Naive thymus-derived CD8-positive, alpha-beta T cell (primary cell): ENCODE data around the gene HEPHL1. TPM values are rescaled to one million over a fixed set of nuclear protein-coding genes. Genes with fewer than 3 reads are reported as not detected.
A peak's percentile ranks its signal among the peaks of the same experiment; 100 is the strongest.
"Not testable (repeated sequence)": the region's sequence is repeated elsewhere in the genome, so short reads cannot be mapped to it uniquely, and the experiment has no call there.

ENCODE experiments used
- ATAC-seq, 2 donors: fragments of 150-1000 bp; cut with Tn5 transposase in 1 of 2; sonication (Bioruptor Pico), chemical (Tn5 transposase) in 1 of 2; 1 replicate in 1 of 2; 2 replicates in 1 of 2; pipeline ENCODE4 v1.10.0; 2021; ENCODE audit warnings: mild to moderate bottlenecking in 2 of 2, moderate library complexity in 2 of 2
- POLR2A ChIA-PET: fragments of 350-600 bp; sonication (Branson Sonifier 250); formaldehyde crosslinking; loops from one replicate; lab custom pipeline; 2021; ENCODE audit warnings: antibody characterized with exemption; lab: Charles Lee
- DNase-seq, 10 donors: peaks; one replicate each; pipeline versions ENCODE4 v3.0.0 to v3.0.0-alpha.2; 2020 to 2022
- H3K27ac Mint-ChIP-seq, 10 donors: one replicate each; pipeline ENCODE4 v1.8.0; 2020 to 2022; ENCODE audit warnings: mild to moderate bottlenecking in 10 of 10, mixed read lengths in 10 of 10, moderate library complexity in 4 of 10, inconsistent platforms in 1 of 10
- H3K27me3 Mint-ChIP-seq, 5 donors: one replicate each; pipeline ENCODE4 v1.8.0; 2021 to 2022; ENCODE audit warnings: mixed read lengths in 5 of 5
- H3K36me3 Mint-ChIP-seq, 3 donors: one replicate each; pipeline ENCODE4 v1.8.0; 2020 to 2022; ENCODE audit warnings: mixed read lengths in 3 of 3, mild to moderate bottlenecking in 2 of 3, inconsistent platforms in 1 of 3
- H3K4me1 Mint-ChIP-seq, 4 donors: one replicate each; pipeline ENCODE4 v1.8.0; 2021 to 2022; ENCODE audit warnings: mixed read lengths in 4 of 4
- H3K4me3 Mint-ChIP-seq, 10 donors: one replicate each; pipeline ENCODE4 v1.8.0; 2020 to 2022; ENCODE audit warnings: mild to moderate bottlenecking in 10 of 10, mixed read lengths in 10 of 10, moderate library complexity in 6 of 10, inconsistent platforms in 1 of 10
- H3K9me3 Mint-ChIP-seq, 9 donors: one replicate each; pipeline ENCODE4 v1.8.0; 2020 to 2022; ENCODE audit warnings: mixed read lengths in 9 of 9, mild to moderate bottlenecking in 3 of 9, inconsistent platforms in 1 of 9, moderate library complexity in 1 of 9
- polyA plus RNA-seq, 3 donors: library from polyadenylated mRNA; unstranded; fragments of 300-500 nt; fragmentation: Illumina TruSeq; gene quantifications; one replicate each; pipeline ENCODE4 v1.2.3, GENCODE V29; 2021
- total RNA-seq, 8 experiments: library from RNA in 2 of 8; stranded (reverse) in 2 of 8; gene quantifications; one replicate each; pipeline ENCODE4 v1.2.3 and lab custom pipeline; 2021 to 2026

Gene HEPHL1
- total and polyA plus RNA-seq, 5 experiments from 2014 or later = not detected

DNA sequence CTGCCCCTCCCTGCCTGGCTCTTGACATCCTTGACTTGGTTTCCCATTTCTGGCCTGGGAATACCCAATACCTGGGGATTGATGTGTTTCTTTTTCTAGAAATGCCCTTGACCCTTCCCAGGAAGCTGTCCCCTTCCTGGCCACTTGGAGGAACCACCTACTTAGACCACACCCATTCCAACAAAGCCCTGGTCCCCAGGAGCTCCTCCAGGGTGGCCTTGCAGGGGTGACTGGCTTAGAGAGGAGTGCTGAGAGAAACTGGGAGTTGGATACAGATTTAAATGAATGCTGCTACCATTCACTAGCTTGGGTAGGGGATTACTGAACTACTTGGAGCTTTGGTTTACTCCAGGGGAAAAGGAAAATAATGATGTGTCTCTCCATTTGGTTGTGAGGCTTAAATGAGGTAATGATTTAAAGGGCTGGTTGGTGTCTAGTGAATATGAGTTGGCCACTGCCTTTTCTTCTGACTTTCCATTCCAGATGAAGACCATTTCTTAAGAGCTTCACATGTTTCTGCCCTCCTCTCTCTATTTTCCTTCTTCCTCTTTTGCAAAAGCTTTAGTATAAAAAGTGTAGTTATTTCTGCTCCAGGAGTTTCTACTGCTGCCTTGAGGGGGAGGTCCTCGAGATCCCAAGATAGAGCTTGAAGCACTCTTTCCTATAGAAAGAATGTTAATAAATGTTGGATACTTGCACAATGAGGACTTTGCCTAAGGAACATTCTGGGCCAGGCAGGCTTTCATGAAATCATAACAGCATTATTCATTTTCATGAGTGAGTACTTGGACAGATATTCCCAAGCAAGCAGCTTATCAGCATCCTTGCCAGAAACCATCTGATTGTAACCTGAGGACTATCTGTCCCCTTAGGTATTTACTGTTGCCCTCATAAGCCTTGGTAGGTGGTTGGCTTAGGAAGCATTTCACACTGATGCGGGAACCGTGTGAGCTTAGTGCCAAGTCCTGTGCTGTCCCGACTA is 129.8 kb downstream of the HEPHL1 start:
- H3K27ac Mint-ChIP-seq = peak overlapping the region in 3 of 10 donors; percentile 21 to 48 (median 34)
- H3K4me1 Mint-ChIP-seq = peaks cover 41 to 81% (median 72%) of the 10 kb centered on the region in 4 donors
- DNase-seq (no peak), ATAC-seq (no peak)
- H3K4me3 Mint-ChIP-seq = no peak overlapping the region
- H3K36me3 Mint-ChIP-seq = peaks cover 0 to 23% (median 21%) of the 10 kb centered on the region in 3 donors
- H3K9me3 Mint-ChIP-seq = peaks cover 0 to 2% (median 0%) of the 10 kb centered on the region in 9 donors
- POLR2A ChIA-PET = no interaction called here
- H3K27me3 Mint-ChIP-seq = no peaks in the 10 kb centered on the region

- Mint-ChIP-seq H3K27ac (peak overlapping the region in 7 of 10 donors; percentile 33 to 86 (median 56)), H3K4me1 (peaks cover 34 to 72% (median 62%) of the 10 kb centered on the region in 4 donors), H3K9me3 (peaks cover 0 to 7% (median 0%) of the 10 kb centered on the region in 9 donors), H3K27me3 (no peaks in the 10 kb centered on the region), H3K4me3 (no peak overlapping the region), H3K36me3 (peaks cover 0 to 31% (median 29%) of the 10 kb centered on the region in 3 donors)
- POLR2A ChIA-PET = no interaction called here
- ATAC-seq = no peak
- DNase-seq = no peak
These were observed 130.9 kb downstream of the HEPHL1 start for GRCh38 chr11:94151903-94152677.

DNA sequence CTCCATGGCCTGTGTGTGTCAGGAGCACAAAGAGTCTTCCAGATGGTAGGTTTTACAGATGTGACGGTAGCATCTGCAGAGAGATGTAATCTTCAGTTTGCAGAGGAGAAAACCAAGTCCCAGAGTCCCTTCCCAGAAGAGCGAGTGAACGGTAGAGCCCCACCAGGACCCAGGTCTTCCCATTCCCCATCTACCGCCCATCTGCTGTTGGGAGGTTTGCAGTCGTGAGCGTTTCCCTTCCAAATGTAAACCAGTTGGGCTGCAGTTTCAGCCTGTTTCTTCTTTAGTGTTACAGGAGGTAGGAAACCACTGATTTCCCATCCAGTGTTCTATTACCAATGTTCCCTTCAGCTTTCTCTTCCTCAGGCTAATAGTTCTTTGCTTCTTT is 131.5 kb downstream of the HEPHL1 start:
- H3K9me3 Mint-ChIP-seq = peaks cover 0 to 7% (median 0%) of the 10 kb centered on the region in 9 donors
- ATAC-seq (no peak), DNase-seq (no peak)
- H3K27ac Mint-ChIP-seq = peak overlapping the region in 7 of 10 donors; percentile 40 to 76 (median 60)
- H3K27me3 Mint-ChIP-seq = no peaks in the 10 kb centered on the region
- H3K4me1 Mint-ChIP-seq = peaks cover 28 to 66% (median 57%) of the 10 kb centered on the region in 4 donors
- POLR2A ChIA-PET = no interaction called here
- peaks cover 0 to 37% (median 35%) of the 10 kb centered on the region in 3 donors for H3K36me3 Mint-ChIP-seq
- H3K4me3 Mint-ChIP-seq = peak overlapping the region in 1 of 10 donors; percentile 29

DNA sequence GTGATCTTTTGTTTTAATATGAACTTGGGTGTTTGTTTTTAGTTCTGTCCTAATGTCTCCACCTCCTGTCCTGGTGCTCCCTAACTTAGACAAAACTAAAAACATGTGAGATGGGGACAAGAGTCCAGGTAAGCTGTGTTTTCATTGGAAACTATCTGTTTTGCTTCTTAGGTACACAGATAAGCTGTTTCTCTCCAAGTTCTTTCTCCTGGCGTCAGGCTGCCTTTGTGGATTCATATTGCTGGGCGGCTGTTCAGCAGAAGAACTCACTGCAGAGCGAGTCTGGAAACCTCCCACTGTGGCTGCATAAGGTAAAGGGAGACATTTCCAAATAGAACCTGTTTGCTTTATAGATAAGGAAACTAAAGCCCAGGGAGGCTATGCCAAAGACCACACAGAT is 132.2 kb downstream of the HEPHL1 start:
- H3K27ac Mint-ChIP-seq = peak overlapping the region in 5 of 10 donors; percentile 8 to 85 (median 63)
- H3K9me3 Mint-ChIP-seq = peaks cover 0 to 8% (median 0%) of the 10 kb centered on the region in 9 donors
- H3K36me3 Mint-ChIP-seq = peaks cover 0 to 42% (median 39%) of the 10 kb centered on the region in 3 donors
- DNase-seq (no peak), ATAC-seq (no peak)
- peaks cover 30 to 64% (median 52%) of the 10 kb centered on the region in 4 donors for H3K4me1 Mint-ChIP-seq
- POLR2A ChIA-PET = no interaction called here
- no peak overlapping the region for H3K4me3 Mint-ChIP-seq
- H3K27me3 Mint-ChIP-seq = no peaks in the 10 kb centered on the region

- H3K4me3 Mint-ChIP-seq = no peak overlapping the region
- H3K4me1 Mint-ChIP-seq = peaks cover 26 to 59% (median 46%) of the 10 kb centered on the region in 4 donors
- peaks cover 0 to 47% (median 47%) of the 10 kb centered on the region in 3 donors for H3K36me3 Mint-ChIP-seq
- DNase-seq (no peak), ATAC-seq (no peak)
- peak overlapping the region in 1 of 10 donors; percentile 20 for H3K27ac Mint-ChIP-seq
- H3K27me3 Mint-ChIP-seq = no peaks in the 10 kb centered on the region
- POLR2A ChIA-PET = interaction anchor here (0.7 kb wide), 1 partner anchor 32 kb away, joined by 4 read pairs; no protein-coding TSS in a partner anchor
- H3K9me3 Mint-ChIP-seq = peaks cover 0 to 15% (median 2%) of the 10 kb centered on the region in 9 donors
These were observed 133.1 kb downstream of the HEPHL1 start for GRCh38 chr11:94154095-94154856.

DNA sequence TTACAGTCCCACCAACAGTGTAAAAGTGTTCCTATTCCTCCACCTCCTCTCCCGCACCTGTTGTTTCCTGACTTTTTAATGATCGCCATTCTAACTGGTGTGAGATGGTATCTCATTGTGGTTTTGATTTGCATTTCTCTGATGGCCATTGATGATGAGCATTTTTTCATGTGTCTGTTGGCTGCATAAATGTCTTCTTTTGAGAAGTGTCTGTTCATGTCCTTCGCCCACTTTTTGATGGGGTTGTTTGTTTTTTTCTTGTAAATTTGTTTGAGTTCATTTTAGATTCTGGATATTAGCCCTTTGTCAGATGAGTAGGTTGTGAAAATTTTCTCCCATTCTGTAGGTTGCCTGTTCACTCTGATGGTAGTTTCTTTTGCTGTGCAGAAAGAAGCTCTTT is 136.2 kb downstream of the HEPHL1 start:
- H3K27ac Mint-ChIP-seq, DNase-seq, H3K4me3 Mint-ChIP-seq, ATAC-seq, POLR2A ChIA-PET, H3K27me3 Mint-ChIP-seq: not testable (repeated sequence)
- Mint-ChIP-seq H3K36me3 (peaks cover 0 to 74% (median 68%) of the 10 kb centered on the region in 3 donors), H3K9me3 (peaks cover 0 to 38% (median 12%) of the 10 kb centered on the region in 9 donors), H3K4me1 (peaks cover 23 to 52% (median 39%) of the 10 kb centered on the region in 4 donors)

Other genes with a start within 250 kb of the HEPHL1 start
- 10 to 100 TPM; 61.7 to 62.2 TPM for gene MED17, start 237.1 kb upstream of the HEPHL1 start, total RNA-seq
- gene MED17, start 237.1 kb upstream of the HEPHL1 start, polyA plus RNA-seq = 10 to 100 TPM in 2 of 3 donors, 1 to 10 TPM in 1; 7.7 to 20.0 (median 17.1) TPM
- gene VSTM5, start 170.7 kb upstream of the HEPHL1 start, total RNA-seq = not detected
- gene VSTM5, start 170.7 kb upstream of the HEPHL1 start, polyA plus RNA-seq = not detected
- 1 to 10 TPM; 6.2 to 6.4 TPM for gene PANX1, start 107.5 kb downstream of the HEPHL1 start, total RNA-seq
- 1 to 10 TPM; 4.6 to 8.7 (median 7.8) TPM for gene PANX1, start 107.5 kb downstream of the HEPHL1 start, polyA plus RNA-seq